K562 (cell line): ENCODE data around the gene KCNJ10. TPM values are rescaled to one million over a fixed set of nuclear protein-coding genes. Genes with fewer than 3 reads are reported as not detected.
A peak's percentile ranks its signal among the peaks of the same experiment; 100 is the strongest.

Experiments used
- ATF6 ChIP-seq: sonication (generic); formaldehyde crosslinking; IDR thresholded peaks from 2 replicates; pipeline ENCODE4 v1.4.0; 2020; ENCODE audit warnings: mild to moderate bottlenecking, missing genetic modification reagents
- CEBPG ChIP-seq, 3 experiments: fragments of 200-800 bp in 1 of 3; sonication (Bioruptor generic) in 1 of 3; sonication (generic) in 1 of 3; formaldehyde crosslinking in 1 of 3; IDR thresholded peaks in 2 of 3; conservative IDR thresholded peaks in 1 of 3; 2 replicates each; pipeline versions ENCODE4 v1.6.1 to v1.8.0; 2016 to 2022; ENCODE audit warnings: missing compliant biosample characterization in 2 of 3, missing genetic modification characterization in 2 of 3, mild to moderate bottlenecking in 1 of 3, missing genetic modification reagents in 1 of 3
- DACH1 ChIP-seq: fragments of 450-650 bp; IDR thresholded peaks from 2 replicates; pipeline ENCODE4 v1.6.1; 2018; ENCODE audit not compliant: partially characterized antibody
- DPF2 ChIP-seq: fragments of 450-650 bp; IDR thresholded peaks from 2 replicates; pipeline ENCODE4 v1.6.1; 2016
- HDAC8 ChIP-seq: fragments of 450-650 bp; IDR thresholded peaks from 2 replicates; pipeline ENCODE4 v1.6.1; 2016; ENCODE audit warnings: mild to moderate bottlenecking, missing genetic modification characterization, moderate library complexity, missing compliant biosample characterization
- KDM2B ChIP-seq: fragments of 250-450 bp; sonication (Bioruptor Pico); IDR thresholded peaks from 2 replicates; pipeline ENCODE4 v1.8.0; 2021; ENCODE audit warnings: mild to moderate bottlenecking, moderate library complexity
- KHSRP ChIP-seq: fragments of 450-650 bp; IDR thresholded peaks from 2 replicates; pipeline ENCODE4 v1.6.1; 2017
- KLF6 ChIP-seq: fragments of 250-450 bp; sonication (Bioruptor Pico); IDR thresholded peaks from 2 replicates; pipeline ENCODE4 v1.4.0; 2020; ENCODE audit warnings: mild to moderate bottlenecking, moderate library complexity, borderline replicate concordance
- NCOR1 ChIP-seq: fragments of 450-650 bp; IDR thresholded peaks from 2 replicates; pipeline ENCODE4 v1.6.1; 2016; ENCODE audit warnings: mild to moderate bottlenecking, moderate library complexity
- NFE2 ChIP-seq: IDR thresholded peaks from 2 replicates; pipeline ENCODE4 v1.6.1; 2014; ENCODE audit warnings: antibody characterized with exemption, low read depth
- NFE2L1 ChIP-seq: fragments of 450-650 bp; IDR thresholded peaks from 2 replicates; pipeline ENCODE4 v1.6.1; 2016; ENCODE audit warnings: missing genetic modification characterization, low read depth, mild to moderate bottlenecking, missing compliant biosample characterization, moderate library complexity, borderline replicate concordance
- NR3C1 ChIP-seq: sonication (generic); formaldehyde crosslinking; IDR thresholded peaks from 2 replicates; pipeline ENCODE4 v1.8.1; 2022; ENCODE audit warnings: missing genetic modification reagents
- PCBP1 ChIP-seq: fragments of 200-400 bp; formaldehyde crosslinking; IDR thresholded peaks from 2 replicates; pipeline ENCODE4 v1.6.1; 2018; ENCODE audit warnings: mild to moderate bottlenecking, low read depth, low read length; ENCODE audit not compliant: poor library complexity, severe bottlenecking
- PTTG1 ChIP-seq: fragments of 450-650 bp; IDR thresholded peaks from 2 replicates; pipeline ENCODE4 v1.6.1; 2016; ENCODE audit warnings: low read depth, mild to moderate bottlenecking, missing genetic modification characterization, missing compliant biosample characterization
- RAD51 ChIP-seq: fragments of 450-650 bp; IDR thresholded peaks from 2 replicates; pipeline ENCODE4 v1.7.1; 2016; ENCODE audit warnings: low read depth, mild to moderate bottlenecking, borderline replicate concordance
- RBM14 ChIP-seq: fragments of 200-400 bp; formaldehyde crosslinking; IDR thresholded peaks from 2 replicates; pipeline ENCODE4 v1.6.1; 2018; ENCODE audit warnings: low read depth, mild to moderate bottlenecking, low read length, moderate library complexity, borderline replicate concordance; ENCODE audit not compliant: insufficient read depth
- ZBTB2 ChIP-seq: fragments of 450-650 bp; IDR thresholded peaks from 2 replicates; pipeline ENCODE4 v1.6.1; 2016; ENCODE audit warnings: antibody characterized with exemption
- ZNF175 ChIP-seq: fragments of 200-800 bp; sonication (Bioruptor generic); IDR thresholded peaks from 2 replicates; pipeline ENCODE4 v1.6.1; 2016; ENCODE audit warnings: low read depth, mild to moderate bottlenecking, missing genetic modification characterization, missing compliant biosample characterization
- ZNF197 ChIP-seq: fragments of 200-800 bp; sonication (Bioruptor generic); IDR thresholded peaks from 2 replicates; pipeline ENCODE4 v1.6.1; 2016; ENCODE audit warnings: low read depth, missing genetic modification characterization, missing compliant biosample characterization
- ZNF232 ChIP-seq: sonication (generic); formaldehyde crosslinking; IDR thresholded peaks from 2 replicates; pipeline ENCODE4 v1.8.0; 2022; ENCODE audit warnings: mild to moderate bottlenecking, missing genetic modification reagents
- ZNF239 ChIP-seq: fragments of 250-450 bp; sonication (Bioruptor Pico); IDR thresholded peaks from 2 replicates; pipeline ENCODE4 v1.4.0; 2020; ENCODE audit warnings: mild to moderate bottlenecking
- ZNF347 ChIP-seq: fragments of 450-650 bp; formaldehyde crosslinking; IDR thresholded peaks from 2 replicates; pipeline ENCODE4 v1.4.0; 2020; ENCODE audit warnings: low read depth, mild to moderate bottlenecking, moderate library complexity
- ZNF384 ChIP-seq: IDR thresholded peaks from 2 replicates; pipeline ENCODE4 v1.6.1; 2012; ENCODE audit warnings: low read depth, low read length, improper control_type of control experiment
- polyA plus RNA-seq, 8 experiments: library from polyadenylated mRNA; depleted of rRNA in 4 of 8; stranded (reverse) in 5 of 8; unstranded in 3 of 8; fragments of >200 nt; fragmentation: Nextera tagmentation in 2 of 8; fragmentation: Illumina TruSeq in 1 of 8; extraction: Ambion mirVana in 2 of 8; extraction: Trizol in 1 of 8; gene quantifications; 2 replicates each; pipeline versions ENCODE4 v1.2.1 to v1.2.3, GENCODE V29; 2011 to 2014; ENCODE audit warnings: inconsistent platforms in 1 of 8, missing spikeins in 1 of 8
- total RNA-seq, 7 experiments: library from RNA; depleted of rRNA in 6 of 7; stranded (reverse); fragments of >200 nt in 6 of 7; fragmentation: Illumina TruSeq in 2 of 7; extraction: Trizol in 2 of 7; gene quantifications; 2 replicates each; pipeline versions ENCODE4 v1.2.1 to v1.2.3, GENCODE V29; 2011 to 2021; ENCODE audit warnings: low replicate concordance in 1 of 7

The KCNJ10 gene
- total and polyA plus RNA-seq, 9 of the 15 experiments (the other 6 are each of a cell fraction or from before 2014, with no cell fraction given): 0.06 to 0.11 TPM; not detected in 7

- TF ChIP-seq ZNF239 (CRISPR knock-in tag) (no peak), KHSRP (no peak), NFE2L1 (no peak), NR3C1 (no peak), ZBTB2 (no peak; the same call in 1 of the 2 replicates), ATF6 (no peak), HDAC8 (tag) (no peak), ZNF197 (CRISPR knock-in tag) (no peak), DACH1 (no peak), DPF2 (no peak), PCBP1 (peak; percentile 80), PTTG1 (no peak), KDM2B (no peak), KLF6 (CRISPR knock-in tag) (no peak), ZNF384 (no peak), ZNF175 (CRISPR knock-in tag) (no peak), NCOR1 (no peak), CEBPG (CRISPR knock-in tag; IDR thresholded peaks at IDR 0.05) (no peak), CEBPG (tag; conservative IDR thresholded peaks at IDR 0.05 in 1 of 2, IDR thresholded peaks at IDR 0.05 in 1 of 2) (no peak), RAD51 (no peak), ZNF347 (CRISPR knock-in tag) (no peak), NFE2 (no peak; the same call in 1 of the 2 replicates), ZNF232 (CRISPR knock-in tag) (no peak), RBM14 (no peak)
Observed at GRCh38 chr1:160031365-160032164, 38.4 kb downstream of the KCNJ10 start, which contains the start of gene PIGM (continued).
